Stomach (tissue), 4 donors: Measurements from ENCODE around the gene AGAP3.

Experiments used
- CTCF ChIP-seq, 7 experiments: fragments of 450-650 bp in 4 of 7; fragments of 200-600 bp in 3 of 7; sonication (generic) in 3 of 7; IDR thresholded peaks; one replicate each; pipeline ENCODE4 v1.5.1; 2016 to 2019; ENCODE audit warnings: antibody characterized with exemption in 7 of 7, control low read depth in 2 of 7, mild to moderate bottlenecking in 1 of 7
- EP300 ChIP-seq: sonication (generic); formaldehyde crosslinking; IDR thresholded peaks from one replicate; pipeline ENCODE4 v1.6.1; 2017; ENCODE audit warnings: antibody characterized with exemption
- POLR2A ChIP-seq, 4 donors: fragments of 450-650 bp; IDR thresholded peaks; one replicate each; pipeline ENCODE4 v1.6.1; 2016; ENCODE audit warnings: antibody characterized with exemption in 4 of 4, control low read depth in 2 of 4, mild to moderate bottlenecking in 1 of 4, moderate library complexity in 1 of 4
- POLR2AphosphoS5 ChIP-seq, 3 donors: sonication (generic); formaldehyde crosslinking; IDR thresholded peaks; one replicate each; pipeline ENCODE4 v1.6.1; 2016; ENCODE audit warnings: antibody characterized with exemption in 3 of 3

GRCh38 chr7:151071032-151071866, 15.0 kb upstream of the AGAP3 start:
- TF ChIP-seq CTCF (IDR thresholded peaks at IDR 0.05) (no peak), POLR2A (IDR thresholded peaks at IDR 0.05) (no peak), POLR2AphosphoS5 (IDR thresholded peaks at IDR 0.05) (no peak), EP300 (no peak)
